GM21717 (cell line): ENCODE data around the gene PTPRD.

ENCODE experiments used
- ATAC-seq: cut with Tn5 transposase; IDR thresholded peaks from one replicate; pipeline ENCODE4 v1.9.1; 2021; ENCODE audit warnings: mild to moderate bottlenecking, moderate library complexity; ENCODE audit not compliant: unreplicated experiment

Gene PTPRD

GRCh38 chr9:10272830-10273229 lies 340.0 kb downstream of the PTPRD start:
- no peak for ATAC-seq

GRCh38 chr9:10268531-10269485 lies 344.0 kb downstream of the PTPRD start:
- ATAC-seq, result no peak

- no peak for ATAC-seq
Measured at GRCh38 chr9:10265153-10265631, 347.6 kb downstream of the PTPRD start.

GRCh38 chr9:10260501-10260900 lies 352.3 kb downstream of the PTPRD start:
- ATAC-seq, result no peak

DNA sequence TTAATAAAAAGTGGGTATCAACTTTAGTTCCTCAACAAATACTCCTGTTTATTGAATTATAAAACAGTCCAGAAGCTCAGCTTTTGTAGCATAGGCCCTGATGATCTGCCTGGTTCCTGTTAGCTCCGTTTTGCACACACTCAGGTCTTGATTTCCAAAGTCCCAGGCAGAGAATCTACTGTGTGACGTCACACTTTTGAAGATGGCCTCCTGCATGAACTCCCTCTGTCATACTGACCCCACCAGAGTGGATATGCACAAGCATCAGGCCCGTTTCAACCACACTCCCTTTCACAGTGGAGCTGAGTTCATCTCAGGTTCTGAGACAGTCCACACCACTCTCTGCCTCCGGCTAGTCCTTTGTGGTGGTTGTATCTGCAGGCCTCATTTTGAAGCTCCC lies 353.1 kb downstream of the PTPRD start:
- no peak for ATAC-seq

- ATAC-seq, result no peak
Measured at GRCh38 chr9:10255758-10256157, 357.0 kb downstream of the PTPRD start.

DNA sequence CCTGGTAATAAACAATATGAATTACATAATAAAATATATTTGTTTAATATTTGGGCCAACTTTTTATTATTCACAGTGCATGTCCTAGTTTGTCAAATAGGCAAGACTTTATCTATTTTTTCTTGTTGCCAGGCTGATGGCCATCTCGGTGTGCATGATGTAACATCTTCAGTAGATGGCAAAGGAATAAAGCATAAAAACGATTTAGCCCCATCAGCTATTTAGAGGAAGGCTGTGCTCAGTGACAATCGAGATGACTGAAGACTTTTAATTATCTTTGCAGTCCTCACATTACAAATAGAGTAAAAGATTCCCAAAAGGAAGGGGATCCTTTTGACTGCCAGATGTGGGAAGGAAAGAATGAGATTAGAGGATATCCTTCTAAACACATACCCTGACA lies 358.5 kb downstream of the PTPRD start:
- ATAC-seq, result no peak

- ATAC-seq, result no peak
Measured at GRCh38 chr9:10253341-10253740, 359.5 kb downstream of the PTPRD start.

- no peak for ATAC-seq
Measured at GRCh38 chr9:10252174-10252573, 360.6 kb downstream of the PTPRD start.

GRCh38 chr9:10251490-10251889 lies 361.3 kb downstream of the PTPRD start:
- no peak for ATAC-seq

DNA sequence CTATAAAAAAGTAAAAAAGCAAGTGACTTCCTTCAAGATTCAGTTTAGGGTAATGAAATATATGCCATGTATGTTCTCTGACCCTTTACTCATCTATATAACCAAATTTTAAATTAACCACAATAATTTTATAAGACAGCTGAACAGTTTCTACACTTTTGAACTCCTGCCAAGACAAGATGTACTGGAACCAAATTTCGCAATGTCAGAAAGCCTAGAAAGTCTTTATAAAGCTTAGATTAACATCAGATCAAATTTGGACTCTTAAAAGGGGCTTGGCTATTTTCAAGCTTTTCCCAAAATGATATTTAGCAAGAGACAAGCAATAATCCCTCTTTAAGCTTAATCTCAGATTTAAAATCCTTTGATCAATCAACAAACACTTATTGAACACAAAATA lies 362.6 kb downstream of the PTPRD start:
- ATAC-seq, result no peak

DNA sequence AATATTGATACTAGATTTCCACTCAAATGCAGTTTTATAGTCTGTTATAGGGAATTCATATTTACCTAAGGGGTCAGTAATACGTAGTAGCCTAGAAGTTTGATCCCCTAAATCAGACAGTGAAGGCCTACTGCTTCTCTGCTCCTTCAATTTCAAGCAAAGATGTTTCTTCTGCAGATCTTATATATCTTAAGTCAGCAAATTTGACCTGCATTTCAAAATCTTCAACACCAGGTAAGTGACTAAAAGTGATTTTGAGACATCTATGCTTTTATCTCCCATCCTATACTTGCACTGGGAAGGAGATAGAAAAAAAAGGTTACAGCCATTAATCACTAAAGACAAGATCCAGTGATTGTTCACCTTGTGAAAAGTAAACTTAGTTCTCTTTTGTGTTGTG lies 363.9 kb downstream of the PTPRD start:
- no peak for ATAC-seq

DNA sequence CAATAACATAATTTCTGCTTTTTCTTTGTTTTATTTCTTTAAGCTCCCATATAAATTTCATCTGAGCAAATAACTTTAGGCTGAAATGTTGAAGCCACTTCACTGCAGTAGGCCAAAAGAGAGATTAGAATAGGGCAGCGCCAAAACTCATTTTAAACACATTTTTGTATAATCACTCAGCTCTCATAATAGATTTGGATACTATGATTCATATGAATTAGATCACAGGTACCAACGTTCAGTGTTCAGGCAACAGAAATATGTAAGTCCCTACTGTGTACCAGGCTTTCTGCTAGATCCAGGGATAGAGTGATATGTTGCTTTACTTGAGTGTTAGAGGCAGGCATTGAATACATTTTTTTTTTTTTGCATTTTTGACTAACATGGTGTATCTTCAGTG lies 370.5 kb downstream of the PTPRD start:
- ATAC-seq, result no peak

DNA sequence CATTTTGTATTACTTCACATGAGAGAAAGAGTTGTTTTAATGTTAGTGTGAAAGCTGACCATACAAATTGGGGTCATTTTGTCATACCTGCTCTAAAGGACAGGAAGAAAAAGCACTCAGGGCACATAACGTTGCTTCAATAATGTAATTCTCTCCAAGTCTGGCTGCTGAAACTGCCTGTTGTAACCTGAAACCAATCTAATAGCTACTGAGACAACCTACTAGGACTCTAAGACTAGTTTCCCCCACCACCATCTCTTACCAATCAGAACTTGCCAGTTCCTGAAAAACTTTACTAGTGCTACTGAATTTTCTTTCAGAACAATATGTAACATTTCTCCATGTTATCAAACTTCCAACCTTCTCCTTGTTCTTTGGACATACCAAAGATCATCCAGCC lies 374.7 kb downstream of the PTPRD start:
- no peak for ATAC-seq

- ATAC-seq, result no peak
Measured at GRCh38 chr9:10237584-10237983, 375.2 kb downstream of the PTPRD start.

DNA sequence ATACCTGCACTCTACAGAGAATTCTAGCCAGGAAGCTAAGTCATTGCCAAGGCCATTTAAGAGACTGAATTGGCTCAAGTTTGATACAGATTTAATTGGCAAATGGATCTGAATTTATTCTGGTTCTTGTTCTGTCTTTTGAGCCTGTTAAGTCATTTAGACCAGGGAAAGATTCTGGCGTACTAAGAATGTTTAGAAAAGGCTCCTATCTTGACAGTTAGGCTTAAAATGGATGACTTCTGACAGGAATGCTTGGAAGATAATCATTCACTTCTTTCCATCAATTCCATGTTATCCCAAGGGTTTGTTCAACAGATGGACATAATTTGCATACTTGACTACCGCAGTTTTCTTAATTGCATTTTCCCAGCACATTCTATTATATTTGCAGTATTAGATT lies 376.6 kb downstream of the PTPRD start:
- ATAC-seq, result no peak

DNA sequence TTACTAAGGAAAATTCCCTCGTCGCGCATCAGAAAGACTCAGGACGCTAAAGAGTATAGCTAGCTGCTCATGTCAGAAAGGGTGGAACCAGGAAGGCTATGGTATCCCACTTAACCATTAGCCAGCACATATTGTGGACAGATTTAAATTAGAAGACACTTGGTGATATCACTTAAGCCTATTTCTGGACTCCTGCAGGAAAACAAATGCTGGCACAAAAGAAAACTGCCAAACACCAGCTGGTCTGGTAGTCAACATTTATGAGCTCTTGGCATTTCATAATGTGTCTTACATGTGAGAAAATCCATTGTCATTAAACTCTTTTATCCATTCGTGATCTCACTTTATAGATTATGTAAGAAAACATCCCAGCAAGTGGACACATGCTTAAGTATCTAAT lies 377.4 kb downstream of the PTPRD start:
- no peak for ATAC-seq

DNA sequence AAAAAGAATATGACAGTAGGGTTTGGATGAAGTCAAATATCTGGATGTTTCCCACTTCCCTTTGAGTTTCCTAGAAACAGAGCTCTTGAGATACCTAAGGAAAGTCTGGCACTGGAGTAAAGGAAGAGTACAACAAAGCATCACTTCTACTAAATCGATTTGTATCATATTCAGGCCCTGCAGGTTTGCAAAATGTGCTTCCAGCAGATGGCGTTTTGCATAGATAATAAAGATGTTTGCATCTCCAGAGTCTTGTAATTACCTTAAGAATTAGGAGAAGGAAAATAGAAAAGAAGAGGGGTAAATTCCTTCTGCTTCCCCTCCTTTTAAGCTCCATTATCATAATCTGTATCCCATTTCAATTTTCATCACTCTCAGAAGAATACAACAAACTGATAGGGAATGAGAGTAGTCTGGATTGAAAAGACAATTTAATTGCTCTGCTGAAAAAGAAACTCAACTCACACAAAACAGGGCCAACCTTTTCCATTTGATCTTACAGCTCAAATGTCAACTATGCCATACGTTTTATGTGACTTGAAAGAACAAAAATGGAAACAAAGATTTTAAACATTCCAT lies 380.4 kb downstream of the PTPRD start:
- no peak for ATAC-seq

DNA sequence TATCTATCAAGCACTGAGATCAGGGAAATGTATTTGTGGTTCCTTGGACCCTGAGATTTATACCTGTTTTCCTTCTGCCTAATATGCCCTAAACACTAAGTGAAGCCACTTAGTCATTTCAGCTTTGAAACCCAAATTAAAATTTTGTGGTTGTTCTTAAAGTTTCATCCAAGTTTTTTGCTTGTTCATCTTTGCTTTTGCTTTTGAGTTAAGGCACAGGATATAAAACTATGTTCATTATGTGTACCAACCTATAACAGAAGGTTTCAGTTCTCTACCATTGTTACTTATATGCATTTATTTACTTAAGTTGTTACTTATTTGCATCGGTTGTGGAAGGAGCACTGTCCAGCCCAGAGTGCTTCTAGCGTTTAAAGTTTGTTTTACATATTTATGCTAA lies 382.3 kb downstream of the PTPRD start:
- peak; percentile 85 for ATAC-seq

DNA sequence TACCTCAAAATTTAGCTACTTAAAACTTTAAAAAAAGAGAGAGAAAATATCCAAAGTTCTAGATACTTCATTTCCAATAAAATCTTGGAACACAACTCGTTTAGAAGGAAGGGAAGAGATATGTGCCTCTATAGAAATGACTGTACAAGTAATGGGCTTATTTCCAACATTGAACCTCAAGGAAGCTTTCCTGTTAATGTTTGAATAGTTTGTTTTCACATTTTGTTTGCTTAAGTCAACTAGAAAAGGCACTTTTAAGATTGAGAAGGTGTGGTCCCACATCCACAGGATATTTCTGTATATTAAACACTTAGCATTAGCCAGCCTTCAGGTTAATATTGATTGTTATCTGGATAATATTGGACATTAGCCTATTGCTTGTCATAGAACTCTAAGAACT lies 384.7 kb downstream of the PTPRD start:
- no peak for ATAC-seq

- ATAC-seq, result no peak
Measured at GRCh38 chr9:10226996-10227395, 385.8 kb downstream of the PTPRD start.

DNA sequence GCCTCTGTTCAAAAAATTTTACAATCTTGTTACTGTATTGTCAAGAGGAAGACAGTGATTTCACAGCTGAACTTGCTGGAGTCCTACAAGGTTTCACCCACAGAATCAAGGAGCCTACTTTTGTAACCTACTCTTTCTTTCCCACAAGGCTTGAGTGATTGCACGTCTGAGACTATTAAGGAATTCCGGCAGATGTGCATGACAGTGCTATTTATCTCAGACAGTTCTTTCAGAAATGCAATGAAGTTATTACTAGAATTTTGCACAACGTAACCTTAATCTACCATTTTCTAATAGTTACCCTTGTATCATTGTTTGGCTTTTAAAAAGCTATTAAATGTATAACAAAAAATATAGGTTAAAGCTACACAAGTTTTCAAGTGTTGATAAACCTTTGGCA lies 400.1 kb downstream of the PTPRD start:
- no peak for ATAC-seq
